NCI-H2107 (cell line): Measurements from ENCODE around the gene PLEKHA1.

Source experiments
- DNase-seq: peaks from one replicate; lab custom pipeline; 2025; lab: John Stamatoyannopoulos, UW

The PLEKHA1 gene

DNA sequence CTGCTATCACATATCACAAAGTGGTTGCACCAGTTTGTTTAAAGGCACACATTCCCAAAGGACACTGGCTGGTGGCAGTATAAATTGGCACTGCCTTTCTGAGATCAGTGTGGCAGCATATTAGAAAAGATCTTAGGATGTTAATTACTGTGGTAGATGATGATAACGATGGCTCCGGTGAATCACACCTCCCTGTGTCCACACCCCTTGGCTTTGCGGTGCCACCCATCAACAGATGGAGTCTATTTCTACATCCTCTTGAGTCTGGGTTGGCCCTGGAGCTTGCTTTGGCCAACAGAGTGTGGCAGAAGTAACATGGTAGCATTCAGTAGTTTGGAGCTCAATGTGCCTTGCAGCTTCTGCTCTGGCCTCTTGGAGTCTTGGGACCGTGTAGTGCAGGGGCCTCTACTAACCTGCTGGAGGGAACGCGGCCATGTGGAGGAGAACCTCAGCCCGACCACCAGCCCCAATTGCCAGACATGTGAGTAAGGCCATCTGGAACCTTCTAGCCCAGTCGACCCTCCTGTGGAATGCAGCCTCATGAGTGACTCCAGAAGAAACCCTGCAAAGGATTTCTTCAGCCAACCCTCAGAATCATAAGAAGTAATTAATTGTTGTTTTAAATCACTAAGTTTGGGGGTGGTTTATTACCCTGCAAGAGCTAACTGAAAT, 27.2 kb upstream of the PLEKHA1 start:
- DNase-seq: no peak

DNA sequence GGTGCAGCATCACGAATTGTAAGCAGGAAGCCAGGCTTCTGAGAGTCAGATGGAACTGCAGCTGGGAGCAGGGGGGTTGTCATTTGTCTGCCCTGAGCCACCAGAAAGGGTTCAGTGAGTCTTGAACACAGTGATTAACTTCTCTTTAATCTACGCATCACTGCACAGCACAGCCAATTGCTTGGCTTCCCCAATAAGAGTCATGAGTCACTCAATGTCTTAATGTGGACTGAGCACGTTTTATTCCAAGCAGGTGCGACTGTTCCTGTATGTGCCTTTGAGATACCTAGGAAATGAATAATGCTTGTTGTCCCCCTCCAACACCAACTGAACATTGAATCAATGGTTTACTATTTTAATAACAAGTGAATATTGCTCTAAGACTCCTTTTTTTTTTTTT, 26.0 kb upstream of the PLEKHA1 start:
- DNase-seq: no peak

- DNase-seq: no peak
Measured at GRCh38 chr10:122348935-122349361, 25.6 kb upstream of the PLEKHA1 start.

- DNase-seq: no peak
Measured at GRCh38 chr10:122349758-122350369, 24.6 kb upstream of the PLEKHA1 start.

DNA sequence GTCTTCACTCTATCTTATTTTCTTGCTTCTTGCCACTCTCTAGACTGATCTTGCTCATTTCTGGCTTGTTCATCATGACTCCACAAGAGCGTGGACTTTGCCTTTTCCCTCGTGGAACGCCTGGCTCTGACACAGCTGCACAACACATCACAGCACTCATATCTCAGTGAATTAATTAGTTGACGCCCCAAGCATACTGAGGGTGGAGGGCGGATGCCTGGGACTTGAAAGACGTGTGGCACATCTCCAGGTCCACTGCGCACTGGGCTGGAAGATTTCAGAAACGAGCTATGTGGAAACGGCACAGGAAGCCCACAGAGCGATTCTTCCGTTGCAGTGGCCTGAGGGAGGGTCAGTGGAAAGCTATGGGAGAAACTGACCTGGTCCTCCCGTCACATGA, 23.6 kb upstream of the PLEKHA1 start:
- DNase-seq: no peak

DNA sequence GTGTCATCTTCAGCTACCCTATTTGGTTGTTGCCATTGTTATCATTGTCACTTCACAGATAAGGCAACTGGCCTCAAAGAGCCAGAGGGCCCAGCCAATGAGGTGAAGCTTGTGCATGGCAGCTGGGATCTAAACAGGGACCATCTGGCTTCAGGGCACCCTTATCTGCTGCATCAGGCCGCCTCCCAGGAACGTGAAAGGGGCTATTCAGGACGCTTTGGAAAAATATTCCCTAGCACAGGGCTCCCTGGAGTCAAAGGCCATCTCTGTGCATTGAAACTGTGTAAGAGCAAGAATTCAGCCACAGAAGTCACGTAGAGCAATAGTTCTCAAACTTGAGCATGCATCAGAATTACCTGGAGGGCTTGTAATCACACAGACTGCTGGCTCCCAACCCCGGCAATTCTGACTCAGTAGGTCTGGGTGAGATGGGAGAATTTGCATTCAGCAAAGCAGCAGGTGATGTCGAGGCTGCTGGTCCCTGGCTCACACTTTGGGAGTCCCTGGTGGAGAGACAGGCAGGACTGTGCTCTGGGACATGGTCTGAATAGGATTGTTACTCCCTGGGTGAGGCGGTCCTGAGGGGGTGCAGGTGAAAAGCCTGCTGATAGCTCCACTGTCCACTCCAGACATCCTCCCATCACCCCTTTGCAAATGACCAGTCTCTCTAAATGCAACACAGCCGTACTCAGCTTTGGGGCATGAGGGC, 21.5 kb upstream of the PLEKHA1 start:
- DNase-seq: no peak

DNA sequence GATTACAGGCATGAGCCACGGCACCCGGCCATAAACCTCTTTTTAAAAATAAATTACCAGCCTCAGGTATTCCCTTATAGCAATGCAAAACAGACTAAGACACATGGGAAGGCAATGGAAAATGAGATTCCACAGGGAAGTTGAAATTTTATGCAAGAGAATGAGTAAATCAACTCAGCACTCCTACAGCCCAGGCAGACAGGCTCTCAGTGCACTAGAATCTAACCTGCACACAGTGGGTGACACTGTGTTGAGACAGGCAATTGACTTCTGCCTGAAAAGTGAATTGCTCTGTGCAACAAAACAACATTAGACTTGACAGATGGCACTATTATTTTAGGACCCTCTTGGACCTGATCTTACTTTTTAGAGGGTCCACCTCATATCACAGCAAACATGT, 20.1 kb upstream of the PLEKHA1 start:
- no peak for DNase-seq

DNA sequence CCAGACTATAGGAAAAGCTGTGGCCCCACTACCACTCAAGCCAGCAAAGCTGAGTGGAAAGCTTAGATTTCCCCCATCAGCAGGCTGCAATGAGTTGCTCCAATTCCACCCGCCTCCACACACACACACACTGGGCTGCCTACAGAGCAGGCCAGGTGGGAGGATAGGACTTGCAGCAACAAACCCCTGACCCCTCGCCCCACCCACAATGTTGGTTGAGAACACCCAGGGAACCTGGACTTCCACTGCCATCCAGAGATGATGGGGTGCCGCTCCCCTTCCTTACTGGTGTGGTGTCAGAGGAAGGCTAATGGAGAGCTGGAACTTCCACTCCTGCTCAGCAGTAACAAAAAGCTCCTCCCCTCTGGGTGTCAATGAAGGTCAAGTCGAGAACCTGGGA, 16.8 kb upstream of the PLEKHA1 start:
- no peak for DNase-seq

- no peak for DNase-seq
Measured at GRCh38 chr10:122359621-122360020, 14.9 kb upstream of the PLEKHA1 start.

- no peak for DNase-seq
Measured at GRCh38 chr10:122361046-122361445, 13.5 kb upstream of the PLEKHA1 start.

DNA sequence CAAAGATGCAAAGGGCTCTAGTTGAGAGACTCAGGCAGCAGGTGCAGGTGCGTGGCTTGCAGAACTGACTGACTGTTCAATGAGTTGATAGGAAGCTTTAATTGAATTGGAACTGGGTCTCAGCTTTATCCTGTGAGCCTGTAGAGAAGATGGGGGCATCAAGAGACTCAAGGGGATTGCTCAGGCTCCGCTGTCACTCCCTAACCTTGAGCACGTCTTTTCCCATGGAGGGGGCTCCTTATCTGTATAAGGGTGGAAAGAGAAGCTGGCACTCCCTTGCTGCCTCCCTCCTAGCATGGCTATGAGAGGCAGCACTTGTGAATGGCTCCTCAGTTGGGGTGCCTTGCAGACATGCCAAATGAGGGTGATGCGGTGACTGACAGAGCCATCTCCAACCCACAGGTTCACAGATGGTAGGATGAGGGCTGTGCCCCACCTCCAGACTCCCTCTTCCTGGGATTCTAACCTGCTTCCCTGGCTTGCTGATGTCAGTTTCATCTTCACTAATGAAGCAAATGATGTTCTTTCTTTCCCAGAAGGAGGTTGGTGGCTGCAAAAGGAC, 12.4 kb upstream of the PLEKHA1 start:
- DNase-seq: no peak

DNA sequence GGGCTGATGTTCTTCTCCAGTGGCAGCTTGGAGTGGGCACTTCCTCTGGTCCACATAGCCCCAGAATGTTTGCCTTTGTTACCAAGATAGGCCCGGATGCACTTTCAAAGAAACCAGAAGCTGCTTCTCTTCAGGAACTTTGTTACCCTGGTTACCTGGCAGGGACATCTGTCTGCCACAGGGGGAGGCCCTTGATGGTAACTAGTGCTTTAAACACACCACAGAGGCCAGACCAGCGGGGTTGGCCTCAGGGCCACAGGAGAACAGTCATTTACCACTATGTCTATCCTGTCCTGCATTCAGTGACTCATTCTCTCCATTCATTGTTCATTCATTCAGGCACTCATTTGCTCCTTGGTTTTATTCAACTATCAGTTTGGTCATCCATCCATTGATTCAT, 11.9 kb upstream of the PLEKHA1 start:
- DNase-seq: no peak

GRCh38 chr10:122363311-122363710, 11.2 kb upstream of the PLEKHA1 start:
- no peak for DNase-seq

DNA sequence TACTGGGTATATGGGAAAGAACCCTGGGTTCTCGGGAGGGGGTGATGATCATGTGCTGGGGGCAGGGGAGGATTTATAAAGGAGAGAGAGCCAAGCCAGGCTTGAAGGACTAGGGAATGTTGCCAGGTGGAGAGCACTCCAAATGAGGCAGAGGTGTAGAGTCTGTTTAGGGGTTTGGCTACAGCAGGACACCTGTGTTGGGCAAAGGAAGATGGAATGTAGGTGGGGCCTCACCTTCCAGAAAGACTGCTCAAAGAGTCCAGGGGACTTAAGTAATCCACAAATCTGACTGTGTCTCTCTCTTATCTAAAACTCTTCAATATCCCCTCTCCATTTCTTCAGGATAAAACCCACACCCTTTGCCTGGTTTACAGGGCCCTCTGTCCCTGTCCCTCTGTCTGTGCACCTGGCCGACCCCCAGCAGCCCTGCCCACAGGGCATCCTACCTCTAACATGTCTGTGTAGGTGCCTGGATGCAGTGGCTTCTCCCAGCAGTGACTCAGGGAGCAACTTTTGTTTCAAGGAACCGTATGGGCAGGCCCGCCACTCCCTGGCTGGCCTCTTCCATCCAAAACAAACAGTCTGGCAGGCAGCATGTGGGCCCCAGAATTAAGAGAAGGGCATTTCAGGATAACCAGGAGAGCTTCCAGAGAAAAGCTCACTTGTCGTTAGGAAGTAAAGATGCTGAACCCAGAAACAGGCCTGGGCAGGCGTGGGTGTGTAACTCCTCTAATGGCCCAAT, 10.6 kb upstream of the PLEKHA1 start:
- no peak for DNase-seq

- DNase-seq: no peak
Measured at GRCh38 chr10:122368502-122369254, 5.8 kb upstream of the PLEKHA1 start.

DNA sequence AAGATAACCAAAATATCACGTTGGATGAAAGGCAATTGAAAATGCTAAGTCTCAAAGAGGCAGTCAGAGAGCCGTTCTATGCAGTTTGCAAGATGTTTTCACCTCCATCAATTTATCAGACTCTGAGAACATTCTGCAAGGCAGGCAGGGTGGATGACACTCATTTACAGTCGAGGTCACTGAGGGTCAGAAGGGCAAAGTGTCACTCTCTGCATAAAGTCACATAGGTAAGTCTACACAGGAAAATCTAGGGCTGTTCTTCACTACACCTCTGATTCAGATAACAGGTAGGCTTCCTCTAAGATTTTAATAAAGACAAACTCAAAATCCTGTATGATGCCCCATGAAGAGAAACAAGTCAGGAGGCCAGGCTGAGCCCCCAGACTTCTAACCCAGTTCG, 1.4 kb upstream of the PLEKHA1 start:
- no peak for DNase-seq

DNA sequence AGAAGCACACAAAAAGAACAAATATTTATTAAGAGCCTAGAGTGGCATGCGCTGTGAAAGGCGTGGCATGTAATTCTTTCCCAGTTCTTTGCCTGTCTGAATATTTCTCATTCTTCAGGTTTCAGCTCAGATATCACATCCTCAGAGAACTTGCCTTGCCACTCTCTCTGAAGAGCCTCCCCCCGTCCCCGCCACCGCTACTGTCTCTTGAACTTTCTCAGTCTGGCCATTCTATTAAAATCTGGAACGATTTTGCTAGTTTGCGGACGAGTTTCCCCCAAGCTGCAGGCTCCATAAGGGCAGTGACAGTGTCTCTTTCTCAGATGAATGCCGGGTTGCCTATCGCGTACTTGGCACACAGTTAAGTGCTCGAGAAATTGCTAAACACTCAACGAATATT, 787 bp upstream of the PLEKHA1 start:
- no peak for DNase-seq

- DNase-seq: no peak
Measured at GRCh38 chr10:122374859-122375678, 561 bp downstream of the PLEKHA1 start.

DNA sequence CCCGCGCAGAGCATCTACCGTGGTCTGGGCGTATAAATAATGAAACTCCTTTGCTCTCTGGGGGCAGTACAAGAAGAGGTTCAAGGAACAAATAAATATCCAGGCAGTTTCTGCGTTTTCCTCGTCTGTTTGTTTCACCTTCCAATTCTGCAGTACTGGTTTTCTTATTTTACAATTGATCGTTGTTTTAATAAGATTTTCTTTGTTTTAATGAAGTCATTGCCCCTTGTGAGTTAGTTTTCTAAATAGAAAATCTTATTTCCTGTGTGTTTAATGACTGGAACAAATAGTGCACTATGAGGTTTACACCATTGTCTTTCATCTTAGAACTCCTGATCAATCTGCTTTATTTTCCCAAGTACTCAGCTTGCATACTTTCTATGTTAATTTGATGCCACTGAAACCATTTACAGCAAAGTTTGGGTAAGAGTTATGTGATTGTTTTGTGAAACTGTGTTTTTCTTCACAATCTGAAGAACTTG, 1.2 kb downstream of the PLEKHA1 start:
- DNase-seq: no peak

DNA sequence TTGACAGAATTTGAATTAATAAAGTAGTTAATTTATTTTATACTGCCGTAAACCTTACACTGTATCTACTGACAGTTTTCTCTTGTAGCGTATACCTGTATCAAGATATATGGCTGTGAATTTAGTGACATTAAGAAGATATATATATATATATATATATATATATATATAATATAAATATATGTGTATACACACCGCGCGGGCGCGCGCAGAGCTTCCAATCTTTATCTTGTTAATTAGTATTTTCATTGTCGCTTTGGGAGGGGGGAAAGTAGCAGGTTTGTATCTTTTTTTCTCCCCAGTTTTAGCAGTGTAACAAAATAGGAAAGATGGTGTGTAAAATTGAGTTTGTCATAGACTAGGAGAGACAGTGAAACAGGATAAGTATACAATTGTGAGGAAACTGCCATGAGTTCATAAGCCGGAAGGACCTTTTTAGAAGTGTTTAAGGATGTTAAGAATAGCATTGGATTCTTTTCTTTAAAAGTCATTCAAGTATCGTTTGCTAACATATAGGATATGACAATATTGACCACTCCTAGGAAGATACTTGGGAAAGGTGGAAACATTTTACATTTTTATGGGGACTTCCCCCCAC, 2.0 kb downstream of the PLEKHA1 start:
- DNase-seq: no peak
